GM18508 (cell line): ENCODE data around the gene FXYD5.

Experiments used
- ATAC-seq: cut with Tn5 transposase; IDR thresholded peaks from one replicate; pipeline ENCODE4 v1.9.1; 2021; ENCODE audit warnings: moderate number of reproducible peaks; ENCODE audit not compliant: insufficient read depth, unreplicated experiment

FXYD5 gene

GRCh38 chr19:35154525-35155406, at the start of gene FXYD5:
FXYD5 (plus strand) TSS chr19:35154735; CDS start chr19:35155551, 816 bp downstream.
- no peak for ATAC-seq

- ATAC-seq, result no peak
These were observed 49.5 kb upstream of the FXYD5 start for GRCh38 chr19:35105047-35105410.

DNA sequence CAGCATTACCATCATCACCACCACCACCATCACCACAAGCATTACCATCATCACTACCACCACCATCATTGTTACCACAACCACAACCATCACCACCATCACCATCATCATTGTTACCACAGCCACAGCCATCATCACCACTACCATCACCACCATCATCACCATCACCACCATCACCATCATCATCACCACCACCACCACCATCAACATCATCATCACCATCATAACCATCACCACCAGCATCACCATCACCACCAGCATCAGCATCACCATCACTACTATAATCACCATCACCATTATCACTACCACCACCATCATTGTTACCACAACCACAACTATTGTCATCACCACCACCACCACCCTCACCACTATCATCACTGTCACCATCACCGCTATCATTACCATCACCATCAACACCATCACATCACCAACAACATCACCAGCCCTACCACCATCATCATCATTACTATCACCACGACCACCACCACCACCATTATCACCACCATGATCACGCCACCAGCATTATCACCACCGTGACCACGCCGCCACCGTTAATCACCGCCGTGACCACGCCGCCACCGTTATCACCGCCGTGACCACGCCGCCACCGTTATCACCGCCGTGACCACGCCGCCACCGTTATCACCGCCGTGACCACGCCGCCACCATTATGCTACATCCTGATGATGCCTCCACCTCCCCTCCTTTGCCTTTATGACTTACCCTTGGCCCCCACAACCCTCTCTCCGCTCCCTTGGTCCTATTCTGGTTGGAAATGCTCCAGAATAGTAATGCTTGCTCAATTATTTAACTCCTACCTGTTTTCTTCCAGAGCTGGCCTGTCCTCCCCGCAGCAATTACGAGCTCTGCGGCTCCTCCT, 48.9 kb upstream of the FXYD5 start:
- ATAC-seq, result no peak

- ATAC-seq, result no peak
These were observed 48.3 kb upstream of the FXYD5 start for GRCh38 chr19:35106291-35106583.

GRCh38 chr19:35106898-35107541, 47.5 kb upstream of the FXYD5 start:
- no peak for ATAC-seq

- ATAC-seq, result no peak
These were observed 47.0 kb upstream of the FXYD5 start for GRCh38 chr19:35107545-35107944.

DNA sequence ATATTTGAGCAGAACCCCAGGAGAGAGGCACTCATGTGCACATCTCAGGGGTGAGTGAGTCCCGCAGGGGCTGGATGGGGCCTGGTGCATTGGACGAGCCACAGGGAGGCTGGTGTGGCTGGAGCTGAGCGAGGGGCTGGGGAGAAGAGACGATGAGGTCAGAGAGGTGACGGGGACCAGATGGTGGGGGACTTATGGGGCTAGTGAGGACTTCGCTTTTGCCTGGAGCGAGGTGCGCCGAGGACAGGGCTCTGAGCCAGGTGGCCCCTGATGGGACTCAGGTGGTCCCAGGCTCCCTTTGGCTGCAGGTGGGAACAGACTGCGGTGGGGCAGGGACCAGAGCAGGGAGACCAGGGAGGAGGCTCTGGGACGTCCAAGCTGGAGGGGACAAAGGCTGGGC, 45.8 kb upstream of the FXYD5 start:
- no peak for ATAC-seq

DNA sequence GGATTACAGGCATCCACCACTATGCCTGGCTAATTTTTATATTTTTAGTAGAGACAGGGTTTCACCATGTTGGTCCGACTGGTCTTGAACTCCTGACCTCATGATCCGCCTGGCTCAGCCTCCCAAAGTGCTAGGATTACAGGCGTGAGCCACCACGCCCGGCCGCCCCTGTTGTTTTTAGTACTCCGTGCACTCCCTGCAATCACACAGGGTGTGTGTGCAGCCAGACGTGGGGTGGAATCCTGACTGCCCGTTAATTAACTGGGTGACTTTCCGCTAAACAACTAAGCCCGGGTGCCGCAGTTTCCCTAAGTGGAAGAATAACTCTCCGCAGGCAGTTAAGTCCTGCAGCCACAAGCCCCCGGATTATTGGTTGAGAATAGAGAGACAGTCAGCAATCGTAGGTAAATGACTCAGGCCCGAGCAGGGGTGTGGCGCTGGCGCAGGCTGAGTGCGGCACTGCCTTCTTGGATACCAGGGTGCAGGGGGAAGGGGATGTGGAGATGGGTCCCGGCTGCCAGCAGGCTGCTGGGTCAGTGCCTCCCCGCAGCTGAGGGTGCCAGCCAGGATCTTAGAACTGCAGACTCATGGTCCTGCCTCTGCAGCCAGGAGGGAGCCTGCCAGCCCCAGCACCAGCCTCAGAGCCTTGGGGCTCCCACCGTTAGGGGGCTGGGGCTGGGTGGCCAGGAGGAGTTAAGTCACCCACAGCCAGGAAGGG, 45.0 kb upstream of the FXYD5 start:
- no peak for ATAC-seq

DNA sequence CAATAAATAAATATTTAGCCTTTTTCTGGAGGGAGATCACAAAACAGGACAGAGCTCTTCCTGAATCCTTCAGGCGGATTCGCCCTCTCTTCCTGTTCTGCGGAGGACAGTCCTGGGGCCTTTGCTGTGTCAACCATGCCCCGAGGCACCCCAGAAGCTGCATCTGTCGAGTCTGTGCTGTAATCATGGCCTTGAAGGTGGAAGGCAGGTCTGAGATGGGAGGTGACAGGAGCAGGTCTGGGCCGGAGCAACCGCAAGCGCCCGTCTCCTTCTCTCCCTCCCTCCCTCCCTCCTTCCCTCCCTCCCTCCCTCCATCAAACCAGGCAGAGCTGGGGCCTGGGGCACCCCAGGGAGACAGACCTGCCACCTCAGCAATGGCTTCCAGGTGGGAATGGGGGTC, 43.6 kb upstream of the FXYD5 start:
- ATAC-seq, result no peak

- ATAC-seq, result no peak
These were observed 41.4 kb upstream of the FXYD5 start for GRCh38 chr19:35112995-35113688.

DNA sequence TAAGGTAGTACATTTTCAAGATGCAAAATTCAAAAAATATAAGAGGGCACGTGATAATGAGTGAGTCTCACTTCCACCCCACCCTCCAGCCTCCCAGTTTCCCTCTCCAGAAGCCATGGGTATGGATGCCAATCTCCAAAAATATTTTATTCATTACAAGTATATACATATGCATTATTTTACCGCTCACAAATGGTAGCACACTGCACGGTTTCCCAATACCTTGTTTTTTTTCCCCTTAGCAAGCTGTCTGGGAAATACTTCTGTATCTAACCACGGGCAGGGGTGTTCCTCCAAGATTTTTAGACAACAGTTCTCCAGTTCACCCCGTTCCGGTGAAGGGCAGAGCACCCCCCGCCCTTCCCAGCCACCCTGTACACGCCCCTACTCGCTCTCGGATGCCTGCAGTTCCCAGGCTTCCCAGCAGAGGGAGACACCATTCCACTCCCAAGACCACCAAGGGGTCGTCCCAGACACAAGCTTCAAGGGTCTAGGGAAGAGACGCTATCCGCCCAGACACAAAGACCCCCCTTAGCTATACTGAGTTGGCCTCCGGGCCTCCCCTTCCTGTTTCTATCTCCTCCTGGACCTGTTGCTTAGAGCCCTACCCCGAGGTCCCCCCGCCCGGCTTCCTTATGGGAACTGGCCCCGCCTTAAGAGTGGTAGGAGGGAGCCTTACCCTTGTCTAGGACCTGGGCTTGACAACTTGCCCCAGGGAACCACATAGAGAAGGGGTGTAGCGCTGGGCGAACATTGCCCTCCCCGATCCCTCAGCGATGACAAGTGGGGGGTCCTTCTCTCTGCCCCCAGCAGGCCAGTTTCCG, 40.0 kb upstream of the FXYD5 start:
- no peak for ATAC-seq

DNA sequence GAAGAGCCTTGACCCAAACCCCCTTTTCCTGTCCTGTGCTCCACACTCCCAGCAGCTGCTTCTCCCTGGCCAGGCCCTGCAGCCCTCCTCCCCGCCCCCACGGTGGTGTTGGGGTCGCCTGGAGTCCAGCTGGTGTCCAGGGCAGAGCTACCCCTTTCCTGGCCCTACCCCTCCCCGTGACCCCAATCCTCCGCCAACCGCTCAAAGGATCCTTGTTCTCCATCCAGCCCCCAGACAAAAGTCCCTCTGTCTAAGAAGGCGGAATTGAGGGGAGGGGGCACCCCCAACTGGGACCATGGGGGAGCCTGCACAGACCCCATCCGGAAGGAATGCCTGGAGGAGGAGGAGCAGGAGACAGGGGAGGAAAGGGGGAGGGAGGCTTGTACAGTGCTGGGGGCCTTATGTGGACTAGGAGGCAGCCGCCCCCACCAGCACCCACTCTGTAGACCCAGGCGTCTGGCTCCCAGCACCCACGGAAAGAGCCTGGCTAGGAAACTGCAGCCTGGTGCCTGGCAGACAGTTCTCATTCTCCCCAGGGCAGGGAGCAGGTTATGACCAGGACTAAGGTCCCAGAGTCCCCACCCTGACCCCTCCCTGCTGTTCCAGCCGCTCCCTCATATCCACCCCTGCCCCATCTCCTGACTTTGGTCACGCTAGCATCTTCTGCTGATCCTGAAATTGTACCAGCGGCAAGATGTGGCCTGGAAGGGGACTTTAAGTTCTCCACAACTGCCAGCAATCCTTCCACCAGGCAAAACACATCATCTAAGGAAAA, 39.2 kb upstream of the FXYD5 start, which contains the start of gene FXYD3:
FXYD3 (plus strand) TSS at position 647 of the 775 bp plus-strand sequence. CDS start 3,554 bp downstream, outside the sequence.
- no peak for ATAC-seq

- ATAC-seq, result no peak
These were observed 38.3 kb upstream of the FXYD5 start for GRCh38 chr19:35116072-35116801.

GRCh38 chr19:35117116-35117515, 37.4 kb upstream of the FXYD5 start:
- ATAC-seq, result no peak

DNA sequence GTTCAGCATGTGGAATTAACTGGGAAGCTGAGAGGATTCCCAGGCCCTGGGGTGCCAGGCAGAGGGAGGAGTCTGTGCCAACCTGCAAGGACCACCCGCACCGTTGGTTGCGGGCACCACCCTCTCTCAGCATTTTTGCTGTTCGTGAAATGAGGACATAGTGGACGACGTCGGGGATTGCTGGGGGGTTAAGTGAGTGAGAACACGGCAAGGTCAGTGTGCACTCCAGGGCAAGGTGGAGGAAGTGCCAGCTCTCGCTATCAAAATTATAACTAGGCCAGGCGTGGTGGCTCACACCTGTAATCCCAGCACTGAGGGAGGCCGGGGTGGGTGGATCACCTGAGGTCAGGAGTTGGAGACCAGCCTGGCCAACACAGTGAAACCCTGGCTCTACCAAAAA, 36.7 kb upstream of the FXYD5 start:
- ATAC-seq, result no peak

- ATAC-seq, result no peak
These were observed 36.1 kb upstream of the FXYD5 start for GRCh38 chr19:35118268-35119020.

DNA sequence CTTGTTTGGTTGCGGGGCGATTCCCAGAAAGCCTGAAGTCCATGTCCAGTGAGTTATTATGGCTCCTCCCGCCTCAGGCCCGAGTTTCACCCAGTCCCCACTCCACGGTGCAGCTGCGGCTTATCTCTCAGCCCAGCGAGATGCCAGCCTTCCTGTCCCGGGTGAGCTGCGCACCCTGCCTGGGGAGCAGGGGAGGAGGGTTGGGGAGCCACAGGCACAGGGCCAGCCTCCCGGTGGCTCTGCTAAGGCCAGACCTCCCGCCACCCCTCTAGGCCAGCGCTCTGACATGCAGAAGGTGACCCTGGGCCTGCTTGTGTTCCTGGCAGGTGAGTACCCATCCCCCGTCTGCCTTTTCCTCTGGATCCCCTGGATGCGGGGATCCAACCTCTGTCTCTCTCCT, 35.4 kb upstream of the FXYD5 start:
- ATAC-seq, result no peak
